H1 (cell line): Measurements from ENCODE around the gene SSTR5. TPM values are rescaled to one million over a fixed set of nuclear protein-coding genes. Genes with fewer than 3 reads are reported as not detected.

ENCODE experiments used
- CTCF ChIA-PET: fragments of 300-600 bp; sonication (Branson Sonifier 250); formaldehyde crosslinking; loops from one replicate; lab custom pipeline; 2021; ENCODE audit not compliant: partially characterized antibody; lab: Charles Lee
- POLR2A ChIA-PET: fragments of 300-600 bp; sonication (Branson Sonifier 250); formaldehyde crosslinking; loops from one replicate; lab custom pipeline; 2021; ENCODE audit warnings: inconsistent platforms; ENCODE audit not compliant: partially characterized antibody; lab: Charles Lee
- DNase-seq, 2 experiments: peaks; one replicate each; pipeline versions ENCODE4 v3.0.0 to v3.0.0-alpha.2; 2010 to 2022; ENCODE audit warnings: low spot score in 2 of 2, low read depth in 1 of 2, mixed read lengths in 1 of 2
- FAIRE-seq: peaks from 2 replicates; lab custom pipeline; 2011; peaks lifted over from hg19 to GRCh38; lab: Jason Lieb, UNC
- H2AFZ ChIP-seq: 2 replicates; pipeline ENCODE4 v1.8.1; 2012; ENCODE audit warnings: low read length, inconsistent platforms
- H2AK5ac ChIP-seq: 2 replicates; pipeline ENCODE4 v1.6.1; 2013; ENCODE audit warnings: low read depth, low read length
- H2BK120ac ChIP-seq: replicated peaks from 2 replicates; pipeline ENCODE3; 2013; ENCODE audit warnings: low read depth, low read length, inconsistent platforms
- H2BK12ac ChIP-seq: 2 replicates; pipeline ENCODE4 v1.6.1; 2013; ENCODE audit warnings: low read depth, low read length
- H2BK15ac ChIP-seq: 2 replicates; pipeline ENCODE4 v1.6.1; 2013; ENCODE audit warnings: low read length
- H2BK20ac ChIP-seq: 2 replicates; pipeline ENCODE4 v1.6.1; 2013; ENCODE audit warnings: low read length
- H2BK5ac ChIP-seq: 2 replicates; pipeline ENCODE4 v1.6.1; 2013; ENCODE audit warnings: low read depth, low read length
- H3K14ac ChIP-seq: 2 replicates; pipeline ENCODE4 v1.6.1; 2013; ENCODE audit warnings: inconsistent platforms; ENCODE audit not compliant: insufficient read length
- H3K18ac ChIP-seq: 2 replicates; pipeline ENCODE4 v1.6.1; 2013; ENCODE audit warnings: low read length; ENCODE audit errors: extremely low read depth
- H3K23ac ChIP-seq: 2 replicates; pipeline ENCODE4 v1.6.1; 2013; ENCODE audit warnings: inconsistent platforms; ENCODE audit not compliant: insufficient read length
- H3K23me2 ChIP-seq: 2 replicates; pipeline ENCODE4 v1.6.1; 2013; ENCODE audit warnings: low read depth, low read length
- H3K27ac ChIP-seq: 2 replicates; pipeline ENCODE4 v1.6.1; 2011; ENCODE audit warnings: low read depth, low read length, inconsistent platforms
- H3K27me3 ChIP-seq, 4 experiments: replicated peaks in 1 of 4; 1 replicate in 1 of 4; 2 replicates in 3 of 4; pipeline versions ENCODE4 v1.6.1 to v1.8.1; 2011 to 2013; ENCODE audit warnings: low read length in 3 of 4, mild to moderate bottlenecking in 3 of 4, inconsistent platforms in 2 of 4, mixed read lengths in 2 of 4, moderate library complexity in 1 of 4; ENCODE audit not compliant: control insufficient read depth in 3 of 4, insufficient read depth in 3 of 4; ENCODE audit errors: extremely low read depth in 1 of 4
- H3K36me3 ChIP-seq, 4 experiments: 2 replicates each; pipeline versions ENCODE4 v1.6.1 to v1.8.1; 2011 to 2013; ENCODE audit warnings: mild to moderate bottlenecking in 4 of 4, low read length in 3 of 4, moderate library complexity in 2 of 4, control low read depth in 1 of 4, inconsistent platforms in 1 of 4; ENCODE audit not compliant: insufficient read depth in 4 of 4, control insufficient read depth in 2 of 4
- H3K4ac ChIP-seq: replicated peaks from 2 replicates; pipeline ENCODE3; 2013; ENCODE audit warnings: low read length, low read depth, mixed read lengths, inconsistent platforms; ENCODE audit not compliant: insufficient read length
- H3K4me1 ChIP-seq, 4 experiments: replicated peaks in 1 of 4; 1 replicate in 1 of 4; 2 replicates in 3 of 4; pipeline versions ENCODE4 v1.6.1 to v1.8.1; 2011 to 2013; ENCODE audit warnings: low read length in 3 of 4, inconsistent platforms in 2 of 4, mixed read lengths in 1 of 4; ENCODE audit not compliant: insufficient read depth in 4 of 4, control insufficient read depth in 3 of 4
- H3K4me2 ChIP-seq, 2 experiments: 2 replicates each; pipeline versions ENCODE4 v1.6.1 to v1.8.1; 2011 to 2013; ENCODE audit warnings: low read depth in 2 of 2, low read length in 2 of 2, control low read depth in 1 of 2, inconsistent platforms in 1 of 2, mild to moderate bottlenecking in 1 of 2; ENCODE audit not compliant: insufficient read depth in 1 of 2
- H3K4me3 ChIP-seq, 4 experiments: fragments of 200-600, 300-600 bp in 1 of 4; sonication (generic), shearing (Covaris generic), sonication (Bioruptor Twin) in 1 of 4; 2 replicates each; pipeline versions ENCODE4 v1.5.1 to v1.8.1; 2011 to 2016; ENCODE audit warnings: low read length in 4 of 4, low read depth in 3 of 4, control low read depth in 2 of 4, inconsistent platforms in 2 of 4, mild to moderate bottlenecking in 2 of 4, mixed read lengths in 1 of 4, moderate library complexity in 1 of 4; ENCODE audit not compliant: insufficient read depth in 2 of 4; ENCODE audit errors: extremely low read depth in 1 of 4
- H3K56ac ChIP-seq: replicated peaks from 2 replicates; pipeline ENCODE3; 2013; ENCODE audit warnings: low read depth, mild to moderate bottlenecking, mixed read lengths, low read length, inconsistent platforms; ENCODE audit not compliant: insufficient read length
- H3K79me1 ChIP-seq: 2 replicates; pipeline ENCODE4 v1.6.1; 2013; ENCODE audit warnings: low read depth, low read length, control low read depth
- H3K79me2 ChIP-seq, 2 experiments: 2 replicates each; pipeline versions ENCODE4 v1.6.1 to v1.8.1; 2012 to 2013; ENCODE audit warnings: low read length in 2 of 2, mild to moderate bottlenecking in 2 of 2, inconsistent platforms in 1 of 2; ENCODE audit not compliant: insufficient read depth in 2 of 2, control insufficient read depth in 1 of 2
- H3K9ac ChIP-seq, 4 experiments: replicated peaks in 1 of 4; 1 replicate in 1 of 4; 2 replicates in 3 of 4; pipeline versions ENCODE4 v1.6.1 to v1.8.1; 2011 to 2013; ENCODE audit warnings: low read depth in 3 of 4, low read length in 3 of 4, control low read depth in 2 of 4, mild to moderate bottlenecking in 2 of 4, moderate library complexity in 2 of 4, inconsistent platforms in 1 of 4; ENCODE audit errors: extremely low read depth in 1 of 4
- H3K9me3 ChIP-seq, 2 experiments: 2 replicates each; pipeline versions ENCODE4 v1.6.1 to v1.8.1; 2012 to 2013; ENCODE audit warnings: mild to moderate bottlenecking in 2 of 2, moderate library complexity in 2 of 2, control low read depth in 1 of 2, inconsistent platforms in 1 of 2, low read depth in 1 of 2, low read length in 1 of 2, mixed read lengths in 1 of 2; ENCODE audit not compliant: insufficient read depth in 2 of 2
- H4K20me1 ChIP-seq, 2 experiments: replicated peaks in 1 of 2; 2 replicates each; pipeline versions ENCODE3 to v1.8.1; 2011 to 2013; ENCODE audit warnings: inconsistent platforms in 2 of 2, low read length in 2 of 2, mild to moderate bottlenecking in 1 of 2; ENCODE audit not compliant: insufficient read depth in 2 of 2, control insufficient read depth in 1 of 2
- H4K5ac ChIP-seq: 2 replicates; pipeline ENCODE4 v1.6.1; 2013; ENCODE audit warnings: low read length, low read depth, mixed read lengths, inconsistent platforms; ENCODE audit not compliant: insufficient read length
- H4K8ac ChIP-seq: 2 replicates; pipeline ENCODE4 v1.8.0; 2013; ENCODE audit warnings: mild to moderate bottlenecking, moderate library complexity, low read length, inconsistent platforms; ENCODE audit not compliant: insufficient read depth; ENCODE audit errors: extremely low read depth
- H4K91ac ChIP-seq: replicated peaks from 2 replicates; pipeline ENCODE3; 2013; ENCODE audit warnings: low read length, mixed read lengths, inconsistent platforms; ENCODE audit not compliant: insufficient read length
- ASH2L ChIP-seq: fragments of 200-600, 300-600 bp; sonication (generic); IDR thresholded peaks from one replicate; pipeline ENCODE4 v1.7.1; 2017; ENCODE audit warnings: low read length
- CTBP2 ChIP-seq: IDR thresholded peaks from 2 replicates; pipeline ENCODE4 v1.7.0; 2011; ENCODE audit warnings: borderline replicate concordance, mild to moderate bottlenecking, moderate library complexity, mixed read lengths, low read length; ENCODE audit not compliant: insufficient read depth, insufficient read length
- EZH2 ChIP-seq: fragments of 200-600 bp; sonication (generic); IDR thresholded peaks from 2 replicates; pipeline ENCODE4 v1.7.1; 2012; ENCODE audit warnings: low read depth, mild to moderate bottlenecking, moderate library complexity, low read length, inconsistent platforms; ENCODE audit not compliant: severe bottlenecking
- RXRA ChIP-seq: IDR thresholded peaks from 2 replicates; pipeline ENCODE4 v1.6.1; 2011; ENCODE audit warnings: low read depth, mild to moderate bottlenecking, low read length, moderate library complexity; ENCODE audit not compliant: insufficient read depth
- SIX5 ChIP-seq: IDR thresholded peaks from 2 replicates; pipeline ENCODE4 v1.6.1; 2011; ENCODE audit warnings: mild to moderate bottlenecking, low read depth, low read length
- TAF1 ChIP-seq: IDR thresholded peaks from 2 replicates; pipeline ENCODE4 v1.6.1; 2011; ENCODE audit warnings: mild to moderate bottlenecking, low read depth, low read length
- WGBS, 2 experiments: shearing (Covaris generic) in 1 of 2; methylation state at CpG; one replicate each; pipeline versions ENCODE4 v1.1.6 to v1.1.7; 2013 to 2015; ENCODE audit warnings: low lambda C conversion rate in 2 of 2, mixed read lengths in 2 of 2, inconsistent platforms in 1 of 2, low coverage in 1 of 2, missing lambda C conversion rate in 1 of 2; ENCODE audit not compliant: insufficient replicate concordance in 2 of 2, insufficient coverage in 1 of 2, insufficient read length in 1 of 2; ENCODE audit errors: extremely low coverage in 1 of 2, missing lambda C conversion rate in 1 of 2; 5-methylcytosine and 5-hydroxymethylcytosine counted together
- polyA plus RNA-seq, 7 experiments: library from polyadenylated mRNA; depleted of rRNA in 3 of 7; stranded (reverse) in 5 of 7; unstranded in 2 of 7; fragments of >200 nt in 5 of 7; fragments of 200-250 nt in 2 of 7; gene quantifications; 1 replicate in 5 of 7; 2 replicates in 1 of 7; 4 replicates in 1 of 7; pipeline versions ENCODE4 v1.2.1 to v1.2.3, GENCODE V29; 2011 to 2013; ENCODE audit warnings: missing spikeins in 2 of 7, mixed read lengths in 2 of 7
- total RNA-seq: library from RNA; stranded (reverse); fragmentation: NEBNext Ultra II Directional; extraction: Animal tissue kit (Norgen Biotek cat#: 25700); gene quantifications from 2 replicates; pipeline ENCODE4 v1.2.1, GENCODE V29; 2021
- TF ChIP-seq, protein P1 (sequence below): IDR thresholded peaks from 2 replicates; pipeline ENCODE4 v1.6.1; 2012; ENCODE audit warnings: low read length, inconsistent platforms

The SSTR5 gene
- total and polyA plus RNA-seq, 2 of the 8 experiments (the other 6 are each of a cell fraction or from before 2014, with no cell fraction given) = 0.56 to 0.60 TPM

DNA sequence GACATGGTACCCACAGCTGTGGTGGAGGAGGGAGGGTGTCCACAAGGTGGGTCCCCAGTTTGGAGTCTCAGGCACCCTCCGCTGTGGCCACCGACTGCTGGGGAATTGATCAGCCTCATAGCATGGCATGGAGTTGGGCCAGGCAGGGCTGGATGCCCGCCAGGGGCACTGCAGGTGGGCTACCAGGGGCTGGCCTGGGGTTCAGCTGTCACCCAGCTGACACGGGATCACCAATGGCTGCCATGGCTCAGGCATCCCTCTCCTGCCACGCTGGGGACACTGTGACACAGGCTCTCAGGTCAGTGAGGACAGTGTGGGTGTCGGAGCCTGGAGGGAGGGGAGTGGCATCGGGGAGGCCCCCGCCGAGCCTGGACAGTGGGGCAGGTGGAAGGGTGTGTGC lies 19.8 kb upstream of the SSTR5 start:
- Histone ChIP-seq H3K18ac (no peak overlapping the region), H2BK120ac (no peak overlapping the region), H3K4ac (no peak overlapping the region), H2BK15ac (no peak overlapping the region), H3K9ac (no peak overlapping the region), H3K9me3 (no peaks in the 10 kb centered on the region), H2AFZ (no peak overlapping the region), H3K23me2 (no peaks in the 10 kb centered on the region), H4K5ac (no peak overlapping the region), H2BK5ac (no peak overlapping the region), H3K4me2 (no peak overlapping the region), H3K79me1 (no peaks in the 10 kb centered on the region), H4K8ac (no peak overlapping the region; the same call in 1 of the 2 replicates), H3K14ac (no peak overlapping the region), H2BK12ac (no peak overlapping the region; the same call in 1 of the 2 replicates), H3K36me3 (no peaks in the 10 kb centered on the region), H2AK5ac (no peak overlapping the region), H3K4me1 (peaks cover 0 to 10% (median 5%) of the 10 kb centered on the region in 4 experiments; a peak in 6 of 7 replicates), H3K27me3 (peaks cover 0 to 2% (median 0%) of the 10 kb centered on the region in 4 experiments; a peak in 1 of 7 replicates), H3K79me2 (no peaks in the 10 kb centered on the region), H3K27ac (no peak overlapping the region), H2BK20ac (no peak overlapping the region), H3K23ac (no peak overlapping the region), H4K91ac (no peak overlapping the region), H3K56ac (no peak overlapping the region), H3K4me3 (no peak overlapping the region), H4K20me1 (no peaks in the 10 kb centered on the region)
- FAIRE-seq (no peak), DNase-seq (no peak)
- POLR2A ChIA-PET = no interaction called here
- CTCF ChIA-PET = no interaction called here
- 91% methylated on average over 9 of the region's 9 CpGs; no CpG with 5 or more reads in 1 of the 2 experiments for WGBS, 2 experiments
- TF ChIP-seq, protein P1, sequence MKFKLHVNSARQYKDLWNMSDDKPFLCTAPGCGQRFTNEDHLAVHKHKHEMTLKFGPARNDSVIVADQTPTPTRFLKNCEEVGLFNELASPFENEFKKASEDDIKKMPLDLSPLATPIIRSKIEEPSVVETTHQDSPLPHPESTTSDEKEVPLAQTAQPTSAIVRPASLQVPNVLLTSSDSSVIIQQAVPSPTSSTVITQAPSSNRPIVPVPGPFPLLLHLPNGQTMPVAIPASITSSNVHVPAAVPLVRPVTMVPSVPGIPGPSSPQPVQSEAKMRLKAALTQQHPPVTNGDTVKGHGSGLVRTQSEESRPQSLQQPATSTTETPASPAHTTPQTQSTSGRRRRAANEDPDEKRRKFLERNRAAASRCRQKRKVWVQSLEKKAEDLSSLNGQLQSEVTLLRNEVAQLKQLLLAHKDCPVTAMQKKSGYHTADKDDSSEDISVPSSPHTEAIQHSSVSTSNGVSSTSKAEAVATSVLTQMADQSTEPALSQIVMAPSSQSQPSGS = no peak
- TF ChIP-seq EZH2 (no peak), CTBP2 (no peak), RXRA (no peak), TAF1 (no peak), ASH2L (no peak), SIX5 (no peak)
